DMS114 treated with DMSO at 0.1 percent for 48 hours (cell line): ENCODE measurements around the gene TRPM1.
A peak's percentile ranks its signal among the peaks of the same experiment; 100 is the strongest.

ENCODE experiments used
- DNase-seq: peaks from one replicate; lab custom pipeline; 2025; ENCODE audit not compliant: unreplicated experiment; lab: John Stamatoyannopoulos, UW

Gene TRPM1

GRCh38 chr15:31101262-31102038 is at the start of gene TRPM1:
TRPM1 (minus strand) TSS chr15:31101725; CDS start chr15:31081355, 20,370 bp downstream.
- no peak for DNase-seq

DNA sequence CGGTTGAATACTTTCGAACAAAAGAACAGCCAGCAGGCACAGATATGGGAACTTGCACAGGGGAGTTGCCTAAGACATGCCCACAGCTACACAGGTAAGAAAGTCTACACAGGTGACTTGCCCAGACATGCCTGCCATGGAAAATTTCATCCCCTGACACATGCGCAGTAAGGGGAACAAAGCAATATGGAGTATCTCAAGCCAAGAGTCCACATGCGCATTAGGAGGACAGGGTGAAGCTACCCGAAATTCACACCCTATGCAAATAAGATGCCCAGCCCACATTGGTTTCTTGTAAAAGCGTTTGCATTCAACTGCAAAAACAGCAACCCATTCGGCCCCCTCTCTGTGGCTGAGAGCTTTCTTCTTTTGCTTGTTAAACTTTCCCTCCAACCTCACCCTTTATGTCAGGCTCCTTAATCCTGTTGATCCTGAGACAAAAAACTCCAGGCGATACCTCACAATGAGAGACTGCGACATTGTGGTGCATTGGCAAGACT is 49.3 kb upstream of the TRPM1 start:
- no peak for DNase-seq

GRCh38 chr15:31149987-31150386 is 48.5 kb upstream of the TRPM1 start:
- no peak for DNase-seq

DNA sequence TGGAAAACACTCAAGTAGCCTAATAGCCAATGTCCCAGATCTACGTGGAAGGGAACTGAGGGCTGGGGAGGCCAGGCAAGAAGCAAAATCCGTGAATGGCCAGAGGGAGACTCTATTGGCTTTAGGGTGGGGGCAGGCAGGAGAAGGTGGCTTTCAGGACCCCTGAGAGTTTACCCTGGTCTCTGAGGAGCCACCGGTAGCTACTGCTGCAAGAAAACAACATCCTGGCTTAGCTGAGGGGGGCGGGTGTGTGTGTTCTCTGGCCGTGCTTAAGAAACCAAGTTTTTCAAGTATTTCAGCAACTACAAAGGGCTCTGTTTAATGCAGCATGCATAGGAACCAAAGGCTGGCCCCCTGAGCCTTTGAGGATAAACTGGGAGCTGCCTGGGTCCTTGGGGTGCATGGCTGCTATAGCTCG is 47.6 kb upstream of the TRPM1 start:
- no peak for DNase-seq

GRCh38 chr15:31148297-31149087 is 47.0 kb upstream of the TRPM1 start:
- no peak for DNase-seq

DNA sequence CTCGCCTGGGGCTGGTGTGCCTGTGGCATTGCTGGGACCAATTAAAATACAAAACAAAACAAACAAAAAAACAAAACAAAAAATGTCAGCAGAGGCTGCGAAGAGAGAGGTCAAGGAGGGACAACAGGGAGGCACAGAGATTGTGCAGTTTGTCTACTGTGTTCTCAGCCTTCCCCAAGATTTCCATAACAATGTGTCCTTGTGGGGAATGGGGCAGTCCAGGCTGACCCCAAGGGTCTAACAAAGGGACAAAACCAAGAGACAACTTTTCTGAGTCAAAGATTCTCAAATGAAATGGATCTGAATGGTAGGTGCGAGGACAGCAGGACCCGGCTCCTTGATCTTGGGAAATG is 46.4 kb upstream of the TRPM1 start:
- DNase-seq, result no peak

GRCh38 chr15:31147456-31147855 is 45.9 kb upstream of the TRPM1 start:
- DNase-seq, result no peak

- no peak for DNase-seq
Measured at GRCh38 chr15:31145271-31145911, 43.9 kb upstream of the TRPM1 start.

- DNase-seq, result no peak
Measured at GRCh38 chr15:31141792-31142191, 40.3 kb upstream of the TRPM1 start.

- no peak for DNase-seq
Measured at GRCh38 chr15:31136607-31137328, 35.2 kb upstream of the TRPM1 start.

DNA sequence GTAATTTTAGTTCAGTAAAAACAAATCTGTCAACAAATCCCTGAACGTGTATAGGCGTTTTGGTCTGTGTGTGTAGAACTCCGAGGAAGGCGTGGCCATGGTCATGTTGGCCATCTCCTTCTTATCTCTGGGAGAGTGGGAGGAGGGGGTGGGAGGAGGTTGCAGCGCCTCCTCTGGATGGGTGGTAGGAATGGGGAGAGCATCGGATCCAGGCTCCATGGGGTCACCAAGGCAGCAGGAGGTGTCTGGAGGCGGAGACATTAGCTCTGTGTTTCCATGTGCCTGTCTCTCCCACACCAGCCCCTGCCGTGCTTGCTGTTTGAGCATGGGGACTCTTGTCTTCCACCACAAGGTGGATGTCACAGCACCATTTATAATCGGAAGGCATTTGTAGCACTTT is 34.5 kb upstream of the TRPM1 start:
- no peak for DNase-seq

DNA sequence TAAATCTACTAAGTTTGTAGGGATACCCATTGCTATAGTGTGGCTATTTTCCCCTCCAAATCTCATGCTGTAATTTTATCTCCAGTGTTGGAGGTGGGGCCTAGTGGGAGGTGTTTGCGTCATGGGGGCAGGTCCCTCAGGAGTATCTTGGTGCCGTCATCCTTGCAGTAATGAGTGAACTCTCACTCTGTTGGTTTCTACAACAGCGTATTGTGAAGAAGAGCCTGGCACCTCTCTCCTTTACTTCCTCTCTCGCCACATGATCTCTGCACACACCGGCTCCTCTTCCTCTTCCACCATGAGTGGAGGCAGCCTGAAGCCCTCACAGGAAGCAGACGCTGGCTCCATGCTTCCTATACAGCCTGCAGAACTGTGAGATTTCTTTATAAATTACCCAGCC is 34.0 kb upstream of the TRPM1 start:
- no peak for DNase-seq

- DNase-seq, result no peak
Measured at GRCh38 chr15:31133890-31134289, 32.4 kb upstream of the TRPM1 start.

GRCh38 chr15:31131853-31132375 is 30.4 kb upstream of the TRPM1 start:
- DNase-seq, result no peak

- no peak for DNase-seq
Measured at GRCh38 chr15:31130576-31131237, 29.2 kb upstream of the TRPM1 start.

DNA sequence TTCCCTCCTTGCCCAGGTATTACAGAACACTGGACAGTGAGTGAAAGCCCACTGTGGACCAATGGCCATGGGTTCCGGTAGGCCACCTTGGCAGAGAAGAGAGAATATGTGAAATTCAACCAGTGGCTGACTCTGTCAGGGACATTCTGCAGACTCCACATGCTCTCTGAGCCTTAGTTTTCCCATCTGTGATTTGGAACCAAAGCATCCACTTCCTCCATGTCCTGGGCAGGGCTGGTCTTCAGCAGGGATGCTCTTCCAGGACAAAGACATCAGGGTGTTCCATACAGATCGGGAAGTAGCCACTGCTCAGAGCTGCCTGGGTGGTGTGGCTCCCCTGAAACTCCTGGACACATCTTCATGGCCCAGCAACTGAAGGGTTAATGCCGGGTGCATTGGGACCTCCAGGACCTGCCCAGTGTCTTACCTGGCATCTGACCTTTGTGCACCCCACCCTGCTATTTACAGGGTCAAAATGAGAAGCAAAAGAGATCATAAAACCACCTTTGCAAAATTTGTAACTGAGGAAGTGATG is 28.3 kb upstream of the TRPM1 start:
- DNase-seq, result no peak

DNA sequence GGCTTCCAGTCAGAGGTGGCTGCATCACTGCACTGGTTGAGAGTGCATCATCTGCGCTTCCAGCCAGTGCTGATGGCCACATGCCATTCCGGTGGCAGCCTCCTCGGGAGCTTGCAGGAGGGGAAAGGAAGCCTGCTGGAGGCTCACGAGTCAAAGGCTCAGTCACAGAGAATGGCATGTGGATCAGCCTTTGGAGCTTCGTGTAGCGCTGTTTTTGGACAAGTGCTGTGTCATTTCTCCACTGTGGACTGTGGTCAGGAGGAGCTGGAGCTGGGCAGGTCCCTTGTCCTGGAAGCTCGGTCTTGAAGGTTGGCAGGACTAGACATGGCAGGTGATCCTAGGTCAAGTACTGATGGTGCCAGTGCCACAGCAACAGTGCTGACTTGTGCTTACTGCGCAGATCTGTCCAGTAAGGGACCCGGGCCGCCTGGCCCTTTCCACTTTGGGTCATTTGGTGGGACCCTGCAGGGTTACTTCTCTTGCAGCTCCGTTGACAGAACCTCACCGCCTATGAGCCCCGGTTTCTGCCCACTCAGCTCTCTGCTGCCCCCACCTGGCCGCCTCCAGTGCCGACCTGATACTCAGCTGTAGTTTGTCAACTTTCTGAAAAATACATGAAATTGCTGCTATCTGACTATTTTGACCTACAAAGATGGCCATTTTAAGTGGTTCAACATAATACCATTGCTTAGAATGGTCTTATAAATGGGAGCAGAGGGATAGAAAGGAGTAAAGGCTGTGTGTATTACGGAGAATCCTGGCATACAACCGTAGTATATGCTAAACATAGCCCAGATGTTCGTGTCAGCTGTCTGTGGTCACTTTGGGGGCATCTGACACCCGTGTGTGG is 27.6 kb upstream of the TRPM1 start:
- peak; percentile 50 for DNase-seq

GRCh38 chr15:31128477-31128876 is 27.0 kb upstream of the TRPM1 start:
- DNase-seq, result no peak

DNA sequence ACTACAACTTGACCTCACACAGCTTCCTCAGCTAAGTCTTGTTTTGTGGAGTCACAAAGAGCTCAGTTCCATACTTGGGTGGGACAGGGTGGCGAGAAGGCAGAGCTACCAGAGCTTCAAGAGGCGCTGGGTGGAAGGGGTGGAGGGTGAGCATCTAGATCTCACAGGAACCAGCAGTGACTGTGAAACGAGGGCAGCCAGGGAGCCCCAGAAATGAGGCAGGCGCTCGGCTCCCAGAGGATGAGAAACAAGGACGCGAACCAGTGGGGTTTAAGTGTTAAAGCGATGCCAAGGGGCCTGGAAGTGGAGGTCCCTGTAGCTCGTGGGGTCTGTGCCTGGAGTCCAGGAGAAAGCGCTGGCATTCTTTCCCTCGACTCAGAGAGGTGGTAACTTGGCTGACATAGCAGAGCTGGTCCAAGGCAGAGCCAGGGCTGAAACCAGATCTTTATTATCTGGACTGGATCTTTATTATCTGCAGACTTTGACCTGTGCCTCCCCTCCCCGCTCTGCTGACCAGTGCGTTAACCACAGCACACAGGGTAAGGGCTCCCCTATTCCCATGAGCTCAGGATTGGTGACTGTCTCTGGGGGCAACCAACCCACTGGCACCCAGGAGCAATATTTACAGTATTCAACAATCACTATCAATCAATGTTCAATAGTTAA is 26.2 kb upstream of the TRPM1 start:
- no peak for DNase-seq
